NCI-H1092 treated with DMSO at 0.1 percent for 48 hours (cell line): ENCODE measurements around the gene TM4SF1.
"Not testable (repeated sequence)": the region's sequence is repeated elsewhere in the genome, so short reads cannot be mapped to it uniquely, and the experiment has no call there.

Experiments used
- DNase-seq: peaks from one replicate; lab custom pipeline; 2025; lab: John Stamatoyannopoulos, UW

Gene TM4SF1

GRCh38 chr3:149395107-149396089, 17.9 kb upstream of the TM4SF1 start:
- peak; percentile 78 for DNase-seq

- DNase-seq: peak; percentile 82
These were observed 16.1 kb upstream of the TM4SF1 start for GRCh38 chr3:149393345-149394160.

- DNase-seq: no peak
These were observed 14.5 kb upstream of the TM4SF1 start for GRCh38 chr3:149391960-149392359.

GRCh38 chr3:149390772-149391212, 13.3 kb upstream of the TM4SF1 start:
- no peak for DNase-seq

- no peak for DNase-seq
These were observed 12.8 kb upstream of the TM4SF1 start for GRCh38 chr3:149390294-149390693.

- DNase-seq: no peak
These were observed 11.3 kb upstream of the TM4SF1 start for GRCh38 chr3:149388531-149389417.

- no peak for DNase-seq
These were observed 10.6 kb upstream of the TM4SF1 start for GRCh38 chr3:149388001-149388440.

- no peak for DNase-seq
These were observed 8.8 kb upstream of the TM4SF1 start for GRCh38 chr3:149386299-149386606.

- no peak for DNase-seq
These were observed 8.3 kb upstream of the TM4SF1 start for GRCh38 chr3:149385617-149386298.

GRCh38 chr3:149384911-149385321, 7.5 kb upstream of the TM4SF1 start:
- DNase-seq: no peak

GRCh38 chr3:149384167-149384566, 6.7 kb upstream of the TM4SF1 start:
- no peak for DNase-seq

GRCh38 chr3:149383703-149384102, 6.3 kb upstream of the TM4SF1 start:
- DNase-seq: no peak

GRCh38 chr3:149382518-149382917, 5.1 kb upstream of the TM4SF1 start:
- DNase-seq: no peak

GRCh38 chr3:149382101-149382467, 4.6 kb upstream of the TM4SF1 start:
- no peak for DNase-seq

GRCh38 chr3:149381173-149382100, 4.0 kb upstream of the TM4SF1 start:
- DNase-seq: no peak

GRCh38 chr3:149380220-149380619, 2.8 kb upstream of the TM4SF1 start:
- DNase-seq: not testable (repeated sequence)

- DNase-seq: peak; percentile 11
These were observed 1.2 kb upstream of the TM4SF1 start for GRCh38 chr3:149378478-149379309.

- DNase-seq: peak; percentile 68
These were observed 586 bp downstream of the TM4SF1 start for GRCh38 chr3:149376718-149377407.
